A549 (cell line): Measurements from ENCODE around the gene UMODL1. TPM values are rescaled to one million over a fixed set of nuclear protein-coding genes. Genes with fewer than 3 reads are reported as not detected.

Source experiments
- ATAC-seq, 2 experiments: fragments of 200-7000 bp in 1 of 2; fragments of >200 bp in 1 of 2; cut with Nextera tagmentation in 1 of 2; cut with Tn5 transposase in 1 of 2; 3 replicates each; pipeline versions ENCODE4 v1.8.0 to v1.9.1; 2018 to 2020; ENCODE audit warnings: mild to moderate bottlenecking in 1 of 2, moderate library complexity in 1 of 2
- CTCF ChIA-PET: fragments of 300-600 bp; sonication (Branson Sonifier 250); formaldehyde crosslinking; extraction: SDS; loops from one replicate; lab custom pipeline; 2021; ENCODE audit warnings: antibody characterized with exemption, inconsistent platforms; lab: Yijun Ruan, JAX
- POLR2A ChIA-PET: fragments of 350-600 bp; formaldehyde crosslinking; extraction: SDS; loops from one replicate; lab custom pipeline; 2021; ENCODE audit warnings: antibody characterized with exemption, inconsistent platforms; lab: Yijun Ruan, JAX
- DNase-seq, 2 experiments: peaks; one replicate each; pipeline versions ENCODE4 v3.0.0 to v3.0.0-alpha.2; 2011 to 2016; ENCODE audit warnings: low read depth in 1 of 2, low spot score in 1 of 2
- FAIRE-seq: peaks from 2 replicates; lab custom pipeline; 2011; peaks lifted over from hg19 to GRCh38; lab: Jason Lieb, UNC
- H3K27ac ChIP-seq, 2 experiments: fragments of >200 bp; sonication (Bioruptor Twin); formaldehyde crosslinking; 3 replicates each; pipeline ENCODE4 v1.5.1; 2016 to 2017
- H3K4me1 ChIP-seq: fragments of >200 bp; sonication (Bioruptor Twin); formaldehyde crosslinking; 3 replicates; pipeline ENCODE4 v1.6.1; 2016
- H3K4me2 ChIP-seq: fragments of >200 bp; sonication (Bioruptor Twin); formaldehyde crosslinking; 3 replicates; pipeline ENCODE4 v1.6.1; 2016
- H3K4me3 ChIP-seq: fragments of >200 bp; sonication (Bioruptor Twin); formaldehyde crosslinking; 3 replicates; pipeline ENCODE4 v1.5.1; 2016
- H3K9me3 ChIP-seq: fragments of >200 bp; sonication (Bioruptor Twin); formaldehyde crosslinking; 3 replicates; pipeline ENCODE4 v1.6.1; 2016
- BCL3 ChIP-seq: fragments of >200 bp; sonication (Bioruptor Twin); formaldehyde crosslinking; IDR thresholded peaks from 3 replicates; pipeline ENCODE4 v1.6.1; 2016
- CBX2 ChIP-seq: fragments of 200-600 bp; sonication (generic); IDR thresholded peaks from 2 replicates; pipeline ENCODE4 v1.6.1; 2016; ENCODE audit warnings: low read depth, mild to moderate bottlenecking, borderline replicate concordance
- CHD4 ChIP-seq: fragments of 200-600 bp; sonication (generic); IDR thresholded peaks from 2 replicates; pipeline ENCODE4 v1.6.1; 2016; ENCODE audit warnings: antibody characterized with exemption, mild to moderate bottlenecking, borderline replicate concordance
- CTCF ChIP-seq: fragments of >200 bp; sonication (Bioruptor Twin); formaldehyde crosslinking; IDR thresholded peaks from 3 replicates; pipeline ENCODE4 v1.5.1; 2016
- E2F6 ChIP-seq: IDR thresholded peaks from 2 replicates; pipeline ENCODE4 v1.6.1; 2012; ENCODE audit warnings: low read depth, borderline replicate concordance
- EHMT2 ChIP-seq: fragments of 200-600 bp; sonication (generic); IDR thresholded peaks from 2 replicates; pipeline ENCODE4 v1.6.1; 2016; ENCODE audit warnings: antibody characterized with exemption, low read depth, mild to moderate bottlenecking, moderate library complexity
- EP300 ChIP-seq, 2 experiments: fragments of >200 bp; sonication (Bioruptor Twin); formaldehyde crosslinking; IDR thresholded peaks; 2 replicates in 1 of 2; 3 replicates in 1 of 2; pipeline ENCODE4 v1.6.1; 2016 to 2017
- GATA3 ChIP-seq: IDR thresholded peaks from 2 replicates; pipeline ENCODE4 v1.6.1; 2012; ENCODE audit warnings: borderline replicate concordance
- HDAC2 ChIP-seq: fragments of 200-600 bp; sonication (generic); IDR thresholded peaks from 2 replicates; pipeline ENCODE4 v1.6.1; 2016
- HEYL ChIP-seq: fragments of 250-450 bp; sonication (Bioruptor Pico); IDR thresholded peaks from 2 replicates; pipeline ENCODE4 v1.8.0; 2021; ENCODE audit warnings: mild to moderate bottlenecking, moderate library complexity
- HOXB13 ChIP-seq: fragments of 250-450 bp; sonication (Bioruptor Pico); IDR thresholded peaks from 2 replicates; pipeline ENCODE4 v1.5.0; 2020; ENCODE audit warnings: low read depth, mild to moderate bottlenecking, moderate library complexity
- HOXB5 ChIP-seq: fragments of 250-450 bp; sonication (Bioruptor Pico); IDR thresholded peaks from 2 replicates; pipeline ENCODE4 v1.5.0; 2020; ENCODE audit warnings: mild to moderate bottlenecking, moderate library complexity
- MAFK ChIP-seq: fragments of 450-650 bp; IDR thresholded peaks from 2 replicates; pipeline ENCODE4 v1.6.1; 2014; ENCODE audit not compliant: partially characterized antibody
- MAX ChIP-seq: IDR thresholded peaks from 2 replicates; pipeline ENCODE4 v1.6.1; 2012
- NR3C1 ChIP-seq: fragments of >200 bp; sonication (Bioruptor Twin); formaldehyde crosslinking; IDR thresholded peaks from 3 replicates; pipeline ENCODE4 v1.6.1; 2017
- RFX5 ChIP-seq: fragments of 450-650 bp; IDR thresholded peaks from 2 replicates; pipeline ENCODE4 v1.7.1; 2014; ENCODE audit warnings: antibody characterized with exemption, mild to moderate bottlenecking, moderate library complexity
- RNF2 ChIP-seq: fragments of 200-600 bp; sonication (generic); IDR thresholded peaks from 2 replicates; pipeline ENCODE4 v1.6.1; 2016; ENCODE audit warnings: low read depth, mild to moderate bottlenecking, antibody characterized with exemption, moderate library complexity, borderline replicate concordance
- TFCP2L1 ChIP-seq: fragments of 250-450 bp; sonication (Bioruptor Pico); IDR thresholded peaks from 2 replicates; pipeline ENCODE4 v1.5.0; 2021; ENCODE audit warnings: mild to moderate bottlenecking
- ZSCAN20 ChIP-seq: fragments of 250-450 bp; sonication (Bioruptor Pico); IDR thresholded peaks from 2 replicates; pipeline ENCODE4 v1.8.0; 2022; ENCODE audit warnings: mild to moderate bottlenecking, moderate library complexity
- WGBS: methylation state at CpG from one replicate; pipeline ENCODE4 v1.1.6; 2017; ENCODE audit errors: missing lambda C conversion rate; 5-methylcytosine and 5-hydroxymethylcytosine counted together
- polyA plus RNA-seq, 4 experiments: library from polyadenylated mRNA; depleted of rRNA in 3 of 4; stranded (reverse); fragments of >200 nt; fragmentation: RNase III in 1 of 4; extraction: RNeasy Plus Mini Kit Qiagen cat#74134 plus additional on column Dnase treatment in 1 of 4; gene quantifications; 2 replicates in 3 of 4; 3 replicates in 1 of 4; pipeline ENCODE4 v1.2.3, GENCODE V29; 2011 to 2017
- TF ChIP-seq, protein P1 (sequence below): fragments of 150-350 bp; IDR thresholded peaks from 2 replicates; pipeline ENCODE4 v1.6.1; 2014; ENCODE audit warnings: low read depth, mild to moderate bottlenecking, low read length

Gene UMODL1
- polyA plus RNA-seq, 2 of the 4 experiments (the other 2 are of a cell fraction): not detected

- H3K4me3 ChIP-seq: no peak overlapping the region
- no peak overlapping the region for H3K27ac ChIP-seq
- CTCF ChIA-PET: interaction anchor here (1.4 to 1.9 kb wide), 2 partner anchors 27 to 165 kb away, joined by 3 to 5 read pairs; no protein-coding TSS in a partner anchor
- FAIRE-seq (no peak), DNase-seq (no peak), ATAC-seq (no peak)
- no peak overlapping the region for H3K4me2 ChIP-seq
- POLR2A ChIA-PET: no interaction called here
- TF ChIP-seq HEYL (CRISPR knock-in tag) (no peak), HOXB13 (no peak), RFX5 (no peak), CHD4 (no peak), MAX (no peak), CBX2 (no peak), MAFK (no peak), EP300 (IDR thresholded peaks at IDR 0.05) (no peak), ZSCAN20 (CRISPR knock-in tag) (no peak)
- TF ChIP-seq, protein P1, sequence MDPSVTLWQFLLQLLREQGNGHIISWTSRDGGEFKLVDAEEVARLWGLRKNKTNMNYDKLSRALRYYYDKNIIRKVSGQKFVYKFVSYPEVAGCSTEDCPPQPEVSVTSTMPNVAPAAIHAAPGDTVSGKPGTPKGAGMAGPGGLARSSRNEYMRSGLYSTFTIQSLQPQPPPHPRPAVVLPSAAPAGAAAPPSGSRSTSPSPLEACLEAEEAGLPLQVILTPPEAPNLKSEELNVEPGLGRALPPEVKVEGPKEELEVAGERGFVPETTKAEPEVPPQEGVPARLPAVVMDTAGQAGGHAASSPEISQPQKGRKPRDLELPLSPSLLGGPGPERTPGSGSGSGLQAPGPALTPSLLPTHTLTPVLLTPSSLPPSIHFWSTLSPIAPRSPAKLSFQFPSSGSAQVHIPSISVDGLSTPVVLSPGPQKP: no peak
- peaks cover 3% of the 10 kb centered on the region; the same call in 1 of the 3 replicates for H3K4me1 ChIP-seq
- no peaks in the 10 kb centered on the region for H3K9me3 ChIP-seq
- WGBS: 83% methylated on average over 28 of the region's 40 CpGs
Measured at GRCh38 chr21:42172596-42173483, 101.7 kb downstream of the UMODL1 start.

GRCh38 chr21:42174173-42174572 is 103.1 kb downstream of the UMODL1 start:
- peak in 1 of 2 experiments; percentile 16 for DNase-seq
- POLR2A ChIA-PET: no interaction called here
- 58% methylated on average over 3 of the region's 4 CpGs for WGBS

More at GRCh38 chr21:42174173-42174572, 103.1 kb downstream of the UMODL1 start:
- Histone ChIP-seq H3K9me3 (no peaks in the 10 kb centered on the region), H3K27ac (no peak overlapping the region), H3K4me2 (no peak overlapping the region), H3K4me3 (no peak overlapping the region), H3K4me1 (peaks cover 3% of the 10 kb centered on the region; the same call in 1 of the 3 replicates)
- CTCF ChIA-PET: interaction anchor here (1.2 to 1.9 kb wide), 3 partner anchors 10 to 28 kb away, joined by 3 to 5 read pairs (median 3); no protein-coding TSS in a partner anchor
- TF ChIP-seq TFCP2L1: no peak
- no peak for TF ChIP-seq CHD4
- TF ChIP-seq BCL3: no peak
- TF ChIP-seq EHMT2: no peak
- no peak for TF ChIP-seq RNF2
- TF ChIP-seq CTCF: no peak
- TF ChIP-seq HDAC2: no peak
- no peak for TF ChIP-seq HOXB5
- no peak for TF ChIP-seq E2F6
- no peak for TF ChIP-seq NR3C1
- no peak for TF ChIP-seq GATA3
- no peak for ATAC-seq
- FAIRE-seq: no peak
